NCI-H1092 (cell line): ENCODE results near the gene CCDC86.
A peak's percentile ranks its signal among the peaks of the same experiment; 100 is the strongest.

Source experiments
- DNase-seq: peaks from one replicate; lab custom pipeline; 2025; lab: John Stamatoyannopoulos, UW

The CCDC86 gene

GRCh38 chr11:60852982-60853950 is 11.4 kb downstream of the CCDC86 start:
- DNase-seq = no peak

- no peak for DNase-seq
These were observed 12.4 kb downstream of the CCDC86 start for GRCh38 chr11:60854140-60854846.

GRCh38 chr11:60854847-60855725 is 13.2 kb downstream of the CCDC86 start:
- DNase-seq = no peak

DNA sequence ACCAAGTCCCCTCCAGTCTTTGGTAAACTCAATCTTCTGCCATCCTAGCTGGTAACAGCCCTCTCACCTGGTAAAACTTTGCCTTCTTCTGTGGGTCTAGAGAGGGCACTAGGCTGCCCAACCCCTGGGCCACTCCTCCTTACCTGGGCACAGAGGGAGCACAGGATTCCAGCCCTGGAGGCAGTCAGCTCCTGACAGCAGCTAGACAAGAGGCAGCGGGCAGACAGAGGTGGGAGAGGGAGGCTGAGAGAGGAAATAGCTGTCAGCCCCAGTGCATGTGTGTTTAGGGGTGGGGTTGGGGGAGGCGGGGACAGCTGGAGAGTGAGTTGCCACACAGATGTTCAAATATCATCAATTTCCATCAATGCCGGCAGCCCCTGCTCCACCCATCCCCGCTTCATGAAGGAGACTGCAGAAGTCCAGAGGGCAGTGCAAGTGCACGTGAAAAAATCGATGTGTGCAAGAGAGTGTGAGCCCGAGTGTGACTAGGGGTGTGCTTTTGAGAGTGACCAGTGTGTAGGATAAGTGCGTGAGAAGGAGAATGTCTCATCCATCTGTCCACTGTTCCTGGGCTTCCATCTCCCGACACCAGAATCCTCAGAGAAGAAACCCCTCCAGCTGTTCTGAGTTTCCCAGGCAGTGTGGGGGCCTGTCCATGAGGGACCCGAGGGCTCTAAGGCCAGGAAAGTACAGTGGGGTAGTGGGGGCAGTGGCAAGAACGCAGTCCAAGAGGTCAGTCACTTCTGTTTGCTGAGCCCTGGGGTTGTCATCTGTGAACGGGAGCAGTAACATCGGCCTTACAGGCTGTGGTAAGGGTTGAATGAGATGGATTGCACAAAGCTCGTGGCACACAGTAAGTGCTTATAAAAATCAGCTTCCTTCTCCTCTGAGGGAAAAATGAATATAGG is 14.1 kb downstream of the CCDC86 start, which contains the start of gene PTGDR2:
PTGDR2 (minus strand) TSS at position 225 of the 908 bp plus-strand sequence. CDS start 2,228 bp downstream, outside the sequence.
- no peak for DNase-seq

DNA sequence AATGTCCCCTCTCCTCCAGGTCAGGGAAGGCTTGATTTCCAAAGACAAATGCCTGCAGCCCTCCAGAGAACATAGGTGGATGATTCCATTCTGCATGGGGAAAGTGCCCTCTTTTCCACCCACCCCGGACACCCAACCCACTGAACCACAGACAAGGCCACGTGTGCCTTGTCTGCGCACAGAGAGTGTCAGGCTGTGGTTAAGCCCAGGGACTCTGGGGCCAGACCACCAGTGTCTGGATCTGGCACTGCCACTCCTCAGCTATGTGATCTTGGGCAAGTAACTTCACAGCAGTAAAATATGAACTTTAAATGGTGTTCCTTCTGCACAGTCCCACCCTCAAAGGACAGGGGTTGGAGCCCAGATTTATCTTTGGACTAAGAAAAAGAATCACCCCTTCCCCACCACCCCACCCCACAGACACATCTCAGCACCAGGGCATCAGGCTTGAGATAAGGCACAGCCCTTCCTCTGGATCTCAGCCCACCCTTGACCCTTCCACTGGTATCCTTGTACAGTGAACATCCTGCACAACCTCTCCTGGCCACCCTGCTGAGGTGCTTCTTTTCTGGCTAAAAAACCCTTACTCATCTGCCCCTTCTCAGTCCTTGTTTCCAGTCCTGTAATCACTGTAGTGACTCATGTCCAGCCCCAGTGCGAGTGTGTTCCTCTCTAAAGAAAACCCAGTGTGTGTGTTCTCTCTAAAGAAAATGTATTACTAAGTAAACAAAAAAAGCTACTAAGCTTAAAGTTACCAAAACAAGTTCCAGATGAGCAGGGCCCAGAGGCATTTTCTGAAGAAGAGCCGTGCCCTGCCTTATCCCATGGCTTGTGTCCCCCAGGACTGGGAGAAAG is 15.7 kb downstream of the CCDC86 start:
- DNase-seq = no peak

- no peak for DNase-seq
These were observed 16.3 kb downstream of the CCDC86 start for GRCh38 chr11:60858236-60858635.

DNA sequence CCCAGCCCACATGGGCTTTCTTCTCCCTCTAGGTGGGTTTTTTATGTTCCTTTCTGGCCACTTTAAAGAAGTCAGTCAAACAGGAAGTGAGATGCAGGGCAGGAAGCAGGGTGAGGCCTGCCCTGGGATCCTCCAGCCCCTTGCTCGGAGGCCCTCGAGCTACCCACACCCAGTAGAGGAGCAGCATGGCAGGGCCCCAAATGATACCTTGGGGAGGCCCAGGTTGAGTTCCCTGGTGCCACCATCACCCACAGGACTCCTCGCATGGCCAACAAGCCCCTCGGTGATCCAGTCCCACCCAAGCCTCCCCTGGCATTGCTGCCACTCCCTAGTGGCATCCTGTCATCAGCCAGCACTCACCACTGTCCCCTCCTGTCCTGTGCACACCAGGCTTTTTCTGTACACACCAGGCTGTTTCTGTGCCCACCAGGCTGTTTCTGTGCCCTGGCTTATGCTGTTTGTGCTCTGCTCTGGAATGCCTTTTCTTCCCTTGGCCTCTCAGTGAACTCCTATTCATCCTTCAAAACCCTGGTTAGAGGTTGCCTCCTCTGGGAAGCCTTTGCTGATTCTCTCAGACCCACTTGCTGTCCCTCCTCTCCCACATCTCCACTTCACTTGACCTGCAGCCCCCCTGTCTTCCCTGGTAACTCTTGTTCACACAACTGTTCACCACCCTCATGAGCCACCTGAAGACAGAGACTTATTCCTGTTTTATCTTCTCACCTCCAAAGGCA is 17.0 kb downstream of the CCDC86 start:
- DNase-seq = no peak

- no peak for DNase-seq
These were observed 17.8 kb downstream of the CCDC86 start for GRCh38 chr11:60859616-60860250.

DNA sequence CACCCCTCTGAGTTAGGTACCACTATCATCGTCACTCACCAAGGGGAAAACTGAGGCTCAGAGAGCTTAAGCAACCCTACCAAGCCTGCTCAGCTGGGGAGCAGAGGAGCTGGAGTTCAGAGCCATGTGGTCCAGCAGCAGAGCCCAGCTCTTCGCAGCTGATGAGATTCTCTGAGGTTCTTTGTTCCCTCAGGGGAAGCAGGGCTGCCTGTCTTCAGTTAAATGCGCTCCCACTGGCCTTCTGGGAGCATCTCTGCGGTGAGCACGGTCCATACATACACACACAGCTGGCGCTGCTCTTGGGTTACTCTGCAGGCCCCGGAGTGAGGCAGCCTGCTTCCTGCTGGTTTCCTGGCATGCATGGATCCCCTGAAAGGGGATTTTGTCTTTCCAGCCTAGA is 19.0 kb downstream of the CCDC86 start:
- DNase-seq = peak; percentile 40

DNA sequence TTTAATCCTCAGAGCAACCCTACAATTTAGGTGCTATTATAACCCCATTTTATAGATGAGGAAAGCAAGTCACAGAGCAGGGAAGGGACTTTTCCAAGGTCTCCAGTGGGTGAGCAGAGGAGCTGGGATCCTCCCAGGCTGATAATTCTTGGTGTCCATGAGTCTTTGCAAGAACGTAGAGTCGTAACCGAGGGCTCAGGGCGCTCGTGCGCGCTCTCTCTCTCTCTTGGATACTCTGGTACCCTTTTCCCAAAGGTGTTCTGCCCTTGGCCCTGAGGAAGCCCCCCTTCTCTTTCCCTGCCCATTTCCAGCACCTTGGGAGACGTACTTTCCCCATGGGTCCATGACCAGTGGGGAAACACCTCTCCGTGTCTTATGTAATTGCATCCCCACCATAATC is 20.3 kb downstream of the CCDC86 start:
- DNase-seq = no peak

- no peak for DNase-seq
These were observed 21.9 kb downstream of the CCDC86 start for GRCh38 chr11:60863550-60864521.

GRCh38 chr11:60864856-60865513 is 23.1 kb downstream of the CCDC86 start:
- no peak for DNase-seq

GRCh38 chr11:60866911-60867870 is 25.3 kb downstream of the CCDC86 start, which contains the start of gene ZP1:
Gene ZP1, plus strand, starts transcription at chr11:60867542. Its CDS starts 20 bp downstream, at chr11:60867562.
- peak; percentile 94 for DNase-seq

GRCh38 chr11:60867871-60868681 is 26.2 kb downstream of the CCDC86 start:
- DNase-seq = no peak
